WERI-Rb-1 (cell line): Measurements from ENCODE around the gene DENND11.

Source experiments
- DNase-seq: peaks from one replicate; pipeline ENCODE4 v3.0.0-alpha.2; 2020
- H3K27ac ChIP-seq: fragments of 250-450 bp; sonication (Bioruptor Pico); 2 replicates; pipeline ENCODE4 v1.5.1; 2020; ENCODE audit warnings: mild to moderate bottlenecking, moderate library complexity
- H3K27me3 ChIP-seq: fragments of 250-450 bp; sonication (Bioruptor Pico); 2 replicates; pipeline ENCODE4 v1.5.1; 2021; ENCODE audit warnings: mild to moderate bottlenecking, low read depth, moderate library complexity; ENCODE audit not compliant: insufficient read depth, severe bottlenecking
- H3K36me3 ChIP-seq: fragments of 250-450 bp; sonication (Bioruptor Pico); 2 replicates; pipeline ENCODE4 v1.5.1; 2020; ENCODE audit warnings: mild to moderate bottlenecking, moderate library complexity
- H3K4me3 ChIP-seq: 2 replicates; pipeline ENCODE4 v1.5.1; 2011; ENCODE audit warnings: low read depth, mild to moderate bottlenecking, control low read depth, low read length
- H3K9me3 ChIP-seq: fragments of 250-450 bp; sonication (Bioruptor Pico); 2 replicates; pipeline ENCODE4 v1.5.1; 2021; ENCODE audit warnings: mild to moderate bottlenecking, moderate library complexity; ENCODE audit not compliant: severe bottlenecking
- TF ChIP-seq, protein P1 (sequence below): IDR thresholded peaks from 2 replicates; pipeline ENCODE4 v1.5.1; 2011; ENCODE audit warnings: low read depth, mild to moderate bottlenecking, control low read depth, inconsistent platforms, low read length

Gene DENND11

DNA sequence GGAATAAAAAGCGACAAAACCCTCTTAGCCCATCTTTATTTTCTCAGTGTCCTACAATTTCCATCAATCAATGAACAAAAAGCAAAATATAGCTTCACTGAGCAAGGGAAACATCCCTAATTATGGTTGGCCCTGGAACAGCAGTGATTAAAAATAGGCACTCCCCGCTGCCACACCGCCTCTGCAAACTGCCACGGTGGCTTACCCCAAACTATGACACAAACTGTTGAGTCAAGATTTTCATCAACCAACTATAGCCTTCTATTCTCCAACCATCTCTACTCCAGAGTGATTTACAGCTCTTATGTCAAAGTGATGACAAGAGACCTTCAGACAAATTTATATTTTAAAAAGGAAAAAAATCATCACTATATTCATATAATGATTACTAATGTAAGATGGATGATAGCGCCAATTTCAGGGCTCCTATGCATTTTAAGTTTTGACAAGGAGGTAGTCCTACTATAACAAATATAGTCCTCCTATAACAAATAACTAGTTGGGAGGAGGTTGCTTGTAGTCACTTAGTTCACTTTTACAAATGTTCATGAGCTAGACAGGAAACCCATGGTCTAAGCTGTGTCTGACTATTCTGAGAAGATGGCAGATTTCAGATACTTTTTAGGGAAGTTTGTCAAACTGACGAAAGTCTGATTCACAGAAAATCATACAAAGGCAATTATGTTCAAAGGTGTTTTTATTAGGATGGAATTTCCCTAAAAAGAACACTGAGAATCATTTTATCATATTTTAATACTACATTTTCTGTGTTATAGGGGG is 26.3 kb downstream of the DENND11 start:
- Histone ChIP-seq H3K27me3 (no peaks in the 10 kb centered on the region), H3K36me3 (no peaks in the 10 kb centered on the region), H3K27ac (no peak overlapping the region), H3K9me3 (no peaks in the 10 kb centered on the region), H3K4me3 (no peak overlapping the region)
- TF ChIP-seq, protein P1, sequence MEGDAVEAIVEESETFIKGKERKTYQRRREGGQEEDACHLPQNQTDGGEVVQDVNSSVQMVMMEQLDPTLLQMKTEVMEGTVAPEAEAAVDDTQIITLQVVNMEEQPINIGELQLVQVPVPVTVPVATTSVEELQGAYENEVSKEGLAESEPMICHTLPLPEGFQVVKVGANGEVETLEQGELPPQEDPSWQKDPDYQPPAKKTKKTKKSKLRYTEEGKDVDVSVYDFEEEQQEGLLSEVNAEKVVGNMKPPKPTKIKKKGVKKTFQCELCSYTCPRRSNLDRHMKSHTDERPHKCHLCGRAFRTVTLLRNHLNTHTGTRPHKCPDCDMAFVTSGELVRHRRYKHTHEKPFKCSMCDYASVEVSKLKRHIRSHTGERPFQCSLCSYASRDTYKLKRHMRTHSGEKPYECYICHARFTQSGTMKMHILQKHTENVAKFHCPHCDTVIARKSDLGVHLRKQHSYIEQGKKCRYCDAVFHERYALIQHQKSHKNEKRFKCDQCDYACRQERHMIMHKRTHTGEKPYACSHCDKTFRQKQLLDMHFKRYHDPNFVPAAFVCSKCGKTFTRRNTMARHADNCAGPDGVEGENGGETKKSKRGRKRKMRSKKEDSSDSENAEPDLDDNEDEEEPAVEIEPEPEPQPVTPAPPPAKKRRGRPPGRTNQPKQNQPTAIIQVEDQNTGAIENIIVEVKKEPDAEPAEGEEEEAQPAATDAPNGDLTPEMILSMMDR: no peak
- no peak for DNase-seq

DNA sequence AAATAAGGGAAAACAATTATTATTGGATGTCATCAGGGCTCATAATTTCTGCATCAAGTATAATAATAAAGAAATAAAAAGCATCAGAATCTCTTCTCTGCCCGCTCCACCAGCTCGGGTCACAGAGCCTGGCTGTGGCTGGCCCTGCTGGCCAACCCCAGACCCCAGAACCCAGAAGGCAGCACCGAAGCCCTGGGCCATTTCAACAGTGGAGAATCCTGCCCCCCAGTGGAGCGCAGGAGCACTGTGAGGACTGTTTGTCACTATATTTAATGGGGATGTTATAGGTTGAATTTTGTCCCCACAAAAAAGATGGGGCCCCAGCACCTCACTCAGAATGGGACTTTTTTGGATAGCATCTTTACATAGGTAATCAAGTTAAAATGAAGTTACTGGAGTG is 27.3 kb downstream of the DENND11 start:
- H3K27me3 ChIP-seq: no peaks in the 10 kb centered on the region
- H3K27ac ChIP-seq: no peak overlapping the region
- H3K9me3 ChIP-seq: no peaks in the 10 kb centered on the region
- DNase-seq: peak; percentile 20
- H3K36me3 ChIP-seq: no peaks in the 10 kb centered on the region
- no peak overlapping the region for H3K4me3 ChIP-seq
- TF ChIP-seq, protein P1: peak; percentile 49

DNA sequence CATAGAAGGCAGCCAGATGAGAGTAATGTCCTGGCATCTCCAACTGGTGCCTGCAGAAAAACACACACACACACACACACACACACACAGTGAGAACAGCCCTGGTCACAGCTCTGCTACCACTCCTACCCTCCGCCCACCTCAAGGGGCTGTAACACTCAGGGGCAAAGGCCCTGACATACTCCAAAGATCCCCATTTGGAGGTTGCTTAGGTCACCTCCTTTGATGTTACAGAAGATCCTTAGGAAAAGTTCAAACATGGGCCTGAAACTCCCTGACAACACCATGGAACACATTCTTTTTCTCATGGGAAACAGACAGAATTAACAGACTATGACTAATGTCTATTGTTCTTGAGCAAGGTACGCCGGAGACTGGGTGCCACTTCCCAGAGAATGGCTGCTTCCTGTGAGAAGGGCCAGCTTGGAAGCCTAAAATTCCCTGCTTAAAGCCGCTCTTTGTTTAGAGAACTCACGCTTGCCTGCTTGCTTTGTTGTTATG is 27.7 kb downstream of the DENND11 start:
- TF ChIP-seq, protein P1: no peak
- H3K36me3 ChIP-seq: no peaks in the 10 kb centered on the region
- no peak overlapping the region for H3K4me3 ChIP-seq
- no peaks in the 10 kb centered on the region for H3K9me3 ChIP-seq
- no peaks in the 10 kb centered on the region for H3K27me3 ChIP-seq
- no peak for DNase-seq
- no peak overlapping the region for H3K27ac ChIP-seq

DNA sequence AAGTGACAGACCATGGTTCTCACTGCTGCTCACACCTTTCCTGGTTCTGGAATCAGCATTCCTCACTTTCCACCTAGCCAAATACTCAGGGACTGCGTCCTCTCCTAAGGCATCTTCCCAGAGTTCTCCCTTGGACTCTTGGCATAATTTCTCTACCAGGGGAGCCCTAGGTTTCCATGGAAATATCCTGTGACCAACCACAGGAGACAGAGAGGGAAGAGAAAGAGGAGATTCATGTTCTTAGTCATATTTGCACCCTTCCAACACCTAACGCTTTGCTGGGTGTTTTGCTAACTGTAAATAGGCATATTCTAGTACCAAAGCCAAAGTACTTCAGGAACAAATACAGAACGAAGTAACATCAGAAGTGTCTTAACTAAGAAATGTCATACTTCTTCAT is 28.6 kb downstream of the DENND11 start:
- TF ChIP-seq, protein P1: no peak
- Histone ChIP-seq H3K27me3 (no peaks in the 10 kb centered on the region), H3K27ac (no peak overlapping the region), H3K4me3 (no peak overlapping the region), H3K9me3 (no peaks in the 10 kb centered on the region), H3K36me3 (no peaks in the 10 kb centered on the region)
- no peak for DNase-seq

DNA sequence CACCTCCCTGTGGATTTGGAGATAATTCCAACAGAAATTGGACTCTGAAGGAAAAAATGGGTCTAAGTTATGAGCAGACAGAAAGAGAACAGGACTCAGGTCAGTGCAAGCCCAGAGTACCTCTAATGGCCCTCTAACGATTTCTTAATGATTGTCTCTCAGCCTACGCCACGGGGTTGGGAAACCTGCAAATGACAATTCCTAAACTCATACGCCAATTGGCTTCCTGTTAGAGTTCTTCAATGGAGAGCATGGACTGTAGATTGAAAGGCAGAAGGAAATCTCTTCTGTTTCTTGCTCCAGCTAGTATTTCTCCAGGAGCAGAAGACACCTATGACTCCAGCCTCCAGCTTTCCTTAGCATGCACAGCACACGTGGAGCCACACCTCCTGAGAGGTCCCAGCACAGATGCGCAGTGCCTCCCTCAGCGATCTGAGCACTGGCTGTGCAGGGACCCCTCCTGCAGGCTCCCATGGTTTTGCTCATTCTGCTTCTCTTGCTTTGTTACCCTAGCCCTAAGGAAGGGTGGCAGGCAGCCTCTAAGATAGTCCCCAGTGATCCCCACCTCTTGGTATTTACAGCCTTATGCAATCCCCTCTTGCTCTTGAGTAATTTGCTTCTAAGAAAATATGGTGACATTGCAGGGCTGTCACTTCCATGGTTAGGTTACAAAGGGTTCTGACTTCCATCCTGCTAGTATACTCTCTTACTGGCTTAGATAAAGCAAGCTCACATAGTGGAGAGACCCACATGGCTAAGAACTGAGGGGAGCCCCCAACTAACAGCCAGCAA is 30.1 kb downstream of the DENND11 start:
- Histone ChIP-seq H3K27ac (no peak overlapping the region), H3K36me3 (no peaks in the 10 kb centered on the region), H3K27me3 (no peaks in the 10 kb centered on the region), H3K9me3 (no peaks in the 10 kb centered on the region), H3K4me3 (no peak overlapping the region)
- no peak for DNase-seq
- TF ChIP-seq, protein P1: no peak
